HS-27A (cell line): ENCODE data around the gene HSF5.
A peak's percentile ranks its signal among the peaks of the same experiment; 100 is the strongest.
"Not testable (repeated sequence)": the region's sequence is repeated elsewhere in the genome, so short reads cannot be mapped to it uniquely, and the experiment has no call there.

Experiments used
- DNase-seq: peaks from one replicate; pipeline ENCODE4 v3.0.0-alpha.2; 2012; ENCODE audit warnings: low read depth, missing footprints

The HSF5 gene

GRCh38 chr17:58481798-58482197 is 6.4 kb downstream of the HSF5 start:
- not testable (repeated sequence) for DNase-seq

DNA sequence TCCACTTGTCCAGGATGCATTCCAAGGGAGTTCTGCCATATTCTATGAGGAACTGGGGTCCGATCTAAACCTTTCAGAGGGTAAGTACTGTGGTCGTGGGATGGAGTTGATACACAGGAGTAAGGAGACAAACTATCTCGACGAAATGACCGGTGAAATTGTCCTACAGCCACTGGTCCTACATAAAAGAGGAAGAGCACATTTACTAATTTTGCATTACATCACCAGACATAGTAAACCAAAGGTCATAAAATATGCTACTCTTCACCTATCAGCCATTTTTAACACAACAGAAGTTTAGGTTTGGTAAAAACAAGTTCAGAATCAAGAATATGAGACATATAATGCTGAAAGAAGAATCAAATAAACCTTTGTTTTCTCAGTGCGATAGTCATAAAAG is 8.1 kb downstream of the HSF5 start:
- no peak for DNase-seq

GRCh38 chr17:58476812-58477211 is 11.4 kb downstream of the HSF5 start:
- DNase-seq: no peak

DNA sequence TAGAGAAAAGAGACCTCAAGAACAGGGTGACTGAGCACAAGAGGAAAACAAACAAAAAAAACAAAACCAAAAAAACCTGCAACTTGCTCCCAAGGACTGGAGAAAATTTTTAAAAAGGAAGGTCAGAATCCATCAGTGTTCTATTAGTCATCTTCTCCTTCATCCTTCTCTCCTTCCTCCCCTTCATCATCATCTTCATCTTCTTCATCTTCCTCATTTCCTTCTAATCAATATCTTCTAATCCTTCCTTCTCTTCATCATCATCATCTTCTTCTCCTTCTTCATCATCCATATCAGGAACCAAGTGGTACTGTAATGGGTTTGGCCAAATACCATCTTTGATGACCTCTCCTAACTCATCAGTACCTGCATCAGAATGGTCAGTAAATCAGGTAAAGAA is 12.2 kb downstream of the HSF5 start:
- DNase-seq: no peak

DNA sequence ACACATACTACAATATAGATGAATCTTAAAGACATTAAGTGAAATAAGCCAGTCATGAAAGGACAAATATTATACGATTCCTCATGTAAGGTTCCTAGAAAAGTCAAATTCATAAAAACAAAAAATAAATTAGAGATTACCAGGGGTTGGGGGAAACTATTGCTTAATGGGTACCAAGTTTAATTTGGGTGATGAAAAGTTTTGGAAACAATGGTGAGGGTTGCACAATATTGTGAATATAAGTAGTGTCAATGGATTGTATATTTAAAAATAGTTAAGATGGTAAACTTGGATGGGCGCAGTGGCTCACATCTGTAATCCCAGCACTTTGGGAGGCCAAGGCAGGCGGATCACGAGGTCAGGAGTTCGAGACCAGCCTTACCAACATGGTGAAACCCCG is 17.9 kb downstream of the HSF5 start:
- no peak for DNase-seq

GRCh38 chr17:58468944-58469343 is 19.3 kb downstream of the HSF5 start:
- no peak for DNase-seq

- no peak for DNase-seq
Observed at GRCh38 chr17:58455491-58455890, 32.7 kb downstream of the HSF5 start.

GRCh38 chr17:58452738-58453137 is 35.5 kb downstream of the HSF5 start:
- DNase-seq: no peak

DNA sequence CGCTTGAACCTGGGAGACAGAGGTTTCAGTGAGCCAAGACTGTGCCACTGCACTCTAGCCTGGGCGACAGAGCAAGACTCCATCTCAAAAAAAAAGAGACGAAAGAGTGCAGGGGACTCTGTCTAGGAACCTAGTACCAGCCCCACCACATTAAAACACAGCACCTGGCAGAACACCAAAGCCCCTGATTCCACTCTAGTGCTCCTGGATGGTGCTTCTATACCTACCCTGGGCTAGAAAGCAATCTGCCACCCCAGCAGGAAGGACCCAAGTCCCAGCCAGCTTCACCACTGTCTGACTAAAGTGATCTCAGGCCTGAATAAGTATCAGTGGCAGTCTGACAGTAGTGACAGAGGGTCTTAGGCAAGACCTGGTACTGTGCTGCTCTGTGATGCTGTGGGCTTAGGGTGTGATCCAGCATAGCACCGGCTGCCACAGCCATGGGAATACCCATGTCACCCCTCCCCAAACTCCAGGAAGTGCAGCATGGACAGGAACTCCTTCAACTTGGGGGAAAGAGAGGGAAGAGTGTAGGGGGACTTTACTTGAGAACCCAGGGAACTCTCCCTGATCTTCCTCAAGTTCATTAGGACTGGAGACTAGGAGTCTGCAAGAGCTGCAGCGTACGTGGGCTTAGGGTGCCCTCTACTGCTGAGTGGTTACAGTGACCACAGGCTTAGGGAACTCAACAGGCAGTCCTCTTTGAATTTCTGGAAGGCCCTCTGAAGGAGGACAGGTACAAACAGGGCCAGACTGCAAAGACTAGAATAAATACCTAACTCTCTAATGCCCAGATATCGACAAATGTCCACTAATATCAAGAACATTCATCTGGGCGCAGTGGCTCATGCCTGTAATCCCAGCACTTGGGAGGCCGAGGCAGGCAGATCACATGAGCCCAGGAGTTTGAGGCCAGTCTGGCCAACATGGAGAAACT is 40.9 kb downstream of the HSF5 start:
- DNase-seq: peak; percentile 56

DNA sequence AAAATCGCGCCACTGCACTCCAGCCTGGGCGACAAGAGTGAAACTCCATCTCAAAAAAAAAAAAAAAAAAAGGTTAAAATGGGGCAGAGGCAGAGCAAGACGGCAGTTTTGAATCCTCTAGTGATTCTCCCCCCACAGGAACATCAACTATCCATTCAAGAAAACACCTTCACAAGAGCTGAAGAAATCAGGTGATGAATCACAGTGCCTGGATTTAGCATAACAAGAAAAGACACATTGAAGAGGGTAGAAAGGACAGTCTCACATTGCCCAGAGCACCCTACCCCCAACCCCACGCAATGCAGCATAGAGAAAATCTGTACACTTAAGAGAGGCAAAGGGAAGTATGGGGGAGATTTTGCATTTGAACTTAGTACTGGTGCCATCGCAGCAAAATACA is 42.1 kb downstream of the HSF5 start:
- no peak for DNase-seq

DNA sequence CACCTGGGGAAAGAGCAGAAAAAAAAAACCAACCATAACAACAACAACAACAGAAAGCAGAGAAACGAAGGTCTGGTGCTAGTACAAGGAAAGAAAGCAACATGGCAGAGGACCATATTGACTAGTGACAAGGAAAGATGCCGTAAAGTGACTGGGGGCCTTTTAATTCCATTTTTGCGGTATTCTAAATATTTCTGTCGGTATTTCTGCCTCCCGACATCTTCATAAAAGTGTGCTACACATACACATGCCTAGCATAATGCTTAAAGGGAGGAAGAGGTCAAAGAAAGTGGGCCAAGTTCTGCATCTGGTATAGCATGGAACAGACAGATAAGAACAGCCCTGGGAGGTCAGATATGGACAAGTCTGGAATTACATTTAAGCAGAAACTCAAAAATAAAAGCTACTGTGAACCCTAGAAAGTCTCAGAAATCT is 51.4 kb downstream of the HSF5 start:
- no peak for DNase-seq

GRCh38 chr17:58436245-58436644 is 52.0 kb downstream of the HSF5 start:
- DNase-seq: no peak

- DNase-seq: no peak
Observed at GRCh38 chr17:58432806-58433573, 55.2 kb downstream of the HSF5 start.

DNA sequence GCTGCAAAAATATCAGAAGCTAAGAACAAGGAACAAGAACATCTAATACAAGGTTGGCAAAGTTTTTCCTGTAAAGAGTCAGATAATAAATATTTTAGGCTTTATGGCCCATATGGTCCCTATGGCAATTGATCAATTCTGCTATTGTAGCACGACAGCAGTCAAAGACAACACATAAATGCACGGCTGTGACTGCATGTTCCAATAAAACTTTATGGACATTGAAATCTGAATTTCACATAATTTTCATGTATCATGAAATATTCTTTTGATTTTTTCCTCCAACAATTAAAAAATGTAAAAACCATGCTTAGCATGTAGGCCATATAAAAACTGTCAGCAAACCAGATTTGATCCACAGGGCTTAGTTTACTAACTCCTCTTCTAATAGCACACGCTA is 60.4 kb downstream of the HSF5 start:
- no peak for DNase-seq

DNA sequence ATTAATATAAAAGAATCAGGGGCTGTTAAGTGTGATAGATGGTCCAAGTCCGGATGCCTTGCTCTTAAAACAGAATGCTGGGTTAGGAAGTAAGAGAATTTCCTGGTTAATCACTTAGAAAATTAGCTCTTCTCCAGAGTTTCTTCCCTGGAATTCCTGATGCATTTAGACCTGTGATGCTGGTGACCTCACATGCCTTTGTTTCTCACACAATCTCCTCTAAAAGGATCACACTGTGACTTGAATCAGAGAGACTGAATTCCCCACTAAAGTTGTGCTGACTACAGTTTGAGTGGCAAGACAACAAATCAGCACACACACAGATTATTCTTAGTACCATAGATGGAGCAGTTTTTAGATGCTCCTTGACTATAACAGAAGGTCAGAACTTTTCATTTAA is 66.5 kb downstream of the HSF5 start:
- no peak for DNase-seq

DNA sequence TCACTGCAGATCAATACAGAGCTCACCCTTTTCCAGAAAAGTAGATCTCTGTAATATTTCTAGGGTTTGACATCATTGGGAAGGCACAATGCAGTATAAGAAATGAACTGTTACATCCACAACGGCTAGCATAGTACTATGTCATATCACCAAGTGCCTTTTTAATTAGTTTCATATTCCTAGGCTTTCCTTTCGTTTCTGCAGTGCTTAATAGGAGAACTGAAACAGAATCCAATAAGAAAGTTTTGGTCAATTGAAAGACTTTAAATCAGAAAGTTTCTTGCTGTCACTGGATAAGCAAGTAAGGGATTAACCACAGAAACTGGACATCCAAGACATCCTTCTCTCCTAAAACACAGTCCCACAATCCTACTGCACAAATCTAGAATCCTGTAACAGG is 67.4 kb downstream of the HSF5 start:
- no peak for DNase-seq

DNA sequence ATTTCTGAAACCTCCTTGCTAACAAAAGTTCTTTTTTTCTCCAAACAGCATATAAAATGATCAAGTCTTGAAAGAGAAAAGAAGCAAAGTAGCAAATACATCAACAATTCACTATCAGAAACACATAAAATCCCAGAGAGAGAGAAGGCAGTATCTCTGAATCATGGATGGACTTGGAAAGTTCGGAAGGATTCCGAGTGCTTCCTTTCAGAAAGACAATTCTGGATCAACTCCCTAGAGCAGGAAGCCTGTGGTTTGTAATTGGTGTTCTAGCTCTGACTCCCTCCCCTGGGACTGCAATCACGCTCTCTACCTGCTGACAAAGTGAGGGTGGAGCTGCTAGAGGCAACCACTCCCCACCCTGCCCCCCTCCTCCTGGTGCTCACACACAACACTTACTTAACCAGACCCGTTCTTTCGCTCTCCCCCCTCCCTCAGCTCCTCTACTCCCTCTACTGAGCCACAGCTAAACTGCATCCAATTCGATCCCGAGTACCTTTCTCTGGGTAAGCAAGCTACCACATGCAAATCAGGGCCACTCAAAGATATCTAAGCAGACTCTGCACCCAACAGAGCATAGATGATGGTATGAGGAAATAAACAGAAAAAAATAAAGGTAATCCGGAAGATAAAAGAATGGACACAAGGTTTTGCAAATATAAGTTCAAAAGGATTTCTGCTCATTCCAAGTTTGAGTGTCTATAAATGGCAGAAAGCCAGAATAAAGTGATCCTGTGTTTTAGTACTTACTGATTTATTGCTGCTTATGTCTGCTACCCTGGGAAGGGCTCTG is 70.7 kb downstream of the HSF5 start, which contains the start of gene RNF43:
Gene RNF43, minus strand, starts transcription at position 235 of the 793 bp plus-strand sequence. CDS start 1,957 bp downstream, outside the sequence.
- DNase-seq: peak; percentile 61

DNA sequence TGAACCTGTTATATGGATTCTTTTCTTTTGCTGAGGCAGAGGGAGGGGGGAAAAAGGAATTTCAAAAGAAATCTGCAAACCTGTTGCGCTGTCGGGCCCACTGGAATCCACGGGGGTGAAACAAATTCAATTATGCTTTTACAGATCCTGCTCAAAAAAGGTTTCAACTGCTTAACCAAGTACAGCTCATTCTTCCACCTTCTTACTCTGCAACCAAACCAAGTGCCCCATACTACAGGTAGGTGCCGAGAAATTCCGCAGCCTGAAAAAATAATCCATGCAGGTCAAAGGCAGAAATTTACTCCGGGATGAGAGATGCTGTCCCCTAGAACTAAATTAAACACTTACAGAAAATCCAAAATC is 71.3 kb downstream of the HSF5 start:
- no peak for DNase-seq

- no peak for DNase-seq
Observed at GRCh38 chr17:58416396-58416795, 71.8 kb downstream of the HSF5 start.

DNA sequence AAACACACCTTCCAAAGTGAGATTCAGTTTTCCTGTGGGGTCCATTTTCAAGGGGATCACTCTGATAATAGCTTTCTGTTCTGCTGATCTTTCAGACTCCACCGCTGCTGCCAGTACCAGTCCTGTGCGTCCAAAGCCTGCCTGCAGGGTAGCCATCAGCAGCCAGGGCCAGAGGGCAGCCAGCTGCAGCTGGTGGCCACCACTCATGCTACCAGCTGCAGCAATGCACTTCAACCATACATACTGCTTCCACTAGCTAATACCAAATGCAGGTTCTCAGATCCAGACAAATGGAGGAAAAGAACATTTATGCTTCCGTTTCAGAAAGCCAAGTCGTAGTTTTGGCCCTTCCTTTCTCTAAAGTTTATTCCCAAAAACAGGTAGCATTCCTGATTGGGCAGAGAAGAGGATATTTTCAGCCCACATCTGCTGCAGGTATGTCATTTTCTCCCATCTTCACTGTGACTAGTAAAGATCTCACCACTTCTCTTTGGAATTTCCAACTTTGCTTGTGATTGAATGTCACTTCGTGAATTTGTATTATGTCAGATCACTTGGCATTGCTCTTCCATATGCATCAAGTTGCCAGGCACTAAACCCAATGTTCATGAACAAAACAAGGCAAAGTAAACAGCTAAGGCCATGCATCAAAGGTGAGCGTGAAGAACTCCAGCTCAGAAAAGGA is 72.7 kb downstream of the HSF5 start:
- no peak for DNase-seq

- DNase-seq: no peak
Observed at GRCh38 chr17:58414596-58414997, 73.6 kb downstream of the HSF5 start.

GRCh38 chr17:58413684-58414083 is 74.5 kb downstream of the HSF5 start:
- DNase-seq: no peak
